Neural cell (in vitro differentiated cells): ENCODE measurements around the gene BTBD9. TPM values are rescaled to one million over a fixed set of nuclear protein-coding genes. Genes with fewer than 3 reads are reported as not detected.

ENCODE experiments used
- H2AFZ ChIP-seq: fragments of 200-600, 300-800 bp; sonication (generic), shearing (Covaris generic); 2 replicates; pipeline ENCODE4 v1.6.0; 2014; ENCODE audit warnings: low read depth, mild to moderate bottlenecking, antibody characterized with exemption, low read length, moderate library complexity
- H3F3A ChIP-seq: fragments of 200-600 bp; shearing (Covaris generic); 2 replicates; pipeline ENCODE4 v1.6.1; 2016; ENCODE audit warnings: mild to moderate bottlenecking, moderate library complexity, mixed read lengths, antibody characterized with exemption, low read length; ENCODE audit not compliant: insufficient read depth, poor library complexity, severe bottlenecking
- H3K27ac ChIP-seq: fragments of 200-600, 300-800 bp; sonication (generic), shearing (Covaris generic); 2 replicates; pipeline ENCODE4 v1.5.1; 2014; ENCODE audit warnings: mild to moderate bottlenecking, low read length, moderate library complexity
- H3K27me3 ChIP-seq: fragments of 300-800, 200-600 bp; sonication (generic), shearing (Covaris generic); 2 replicates; pipeline ENCODE4 v1.6.0; 2014; ENCODE audit warnings: mild to moderate bottlenecking, low read depth, low read length, moderate library complexity; ENCODE audit not compliant: insufficient read depth
- H3K36me3 ChIP-seq: fragments of 300-800, 200-600 bp; sonication (generic), shearing (Covaris generic); 2 replicates; pipeline ENCODE4 v1.5.1; 2014; ENCODE audit warnings: mild to moderate bottlenecking, antibody characterized with exemption, low read length, moderate library complexity; ENCODE audit not compliant: insufficient read depth
- H3K4me2 ChIP-seq: fragments of 300-800, 200-600 bp; sonication (generic), shearing (Covaris generic); 2 replicates; pipeline ENCODE4 v1.6.0; 2014; ENCODE audit warnings: mild to moderate bottlenecking, low read length
- H3K4me3 ChIP-seq: fragments of 300-800, 200-600 bp; sonication (generic), shearing (Covaris generic); 2 replicates; pipeline ENCODE4 v1.5.1; 2014; ENCODE audit warnings: mild to moderate bottlenecking, low read length, moderate library complexity
- H3K79me2 ChIP-seq: fragments of 200-600 bp; shearing (Covaris generic); replicated peaks from 2 replicates; pipeline ENCODE4 v1.6.0; 2014; ENCODE audit warnings: mild to moderate bottlenecking, low read length, moderate library complexity; ENCODE audit not compliant: insufficient read depth
- H3K9ac ChIP-seq: fragments of 300-800, 200-600 bp; sonication (generic), shearing (Covaris generic); 2 replicates; pipeline ENCODE4 v1.6.1; 2016; ENCODE audit warnings: mild to moderate bottlenecking, low read length, mixed read lengths
- H3K9me2 ChIP-seq: fragments of 200-600 bp; shearing (Covaris generic); 2 replicates; pipeline ENCODE4 v1.6.1; 2016; ENCODE audit warnings: mild to moderate bottlenecking, low read length, mixed read lengths; ENCODE audit not compliant: insufficient read depth
- H3K9me3 ChIP-seq: fragments of 200-600, 300-800 bp; sonication (generic), shearing (Covaris generic); 2 replicates; pipeline ENCODE4 v1.6.1; 2016; ENCODE audit warnings: mild to moderate bottlenecking, mixed run types, low read length, moderate library complexity, mixed read lengths
- H4K20me1 ChIP-seq: fragments of 200-600 bp; shearing (Covaris generic); 2 replicates; pipeline ENCODE4 v1.6.1; 2016; ENCODE audit warnings: mild to moderate bottlenecking, mixed run types; ENCODE audit not compliant: insufficient read depth
- CTCF ChIP-seq: fragments of 450-650 bp; IDR thresholded peaks from 2 replicates; pipeline ENCODE4 v1.5.1; 2014; ENCODE audit warnings: antibody characterized with exemption, mild to moderate bottlenecking, moderate library complexity; ENCODE audit not compliant: poor library complexity, severe bottlenecking
- EP300 ChIP-seq: fragments of 450-650 bp; conservative IDR thresholded peaks from 2 replicates; pipeline ENCODE4 v1.6.1; 2014; ENCODE audit warnings: antibody characterized with exemption, mild to moderate bottlenecking, moderate library complexity; ENCODE audit not compliant: poor library complexity, severe bottlenecking
- EZH2 ChIP-seq: fragments of 200-600, 300-800 bp; shearing (Covaris generic), sonication (generic); IDR thresholded peaks from 2 replicates; pipeline ENCODE4 v1.6.1; 2014; ENCODE audit warnings: antibody characterized with exemption, low read length, borderline replicate concordance, mild to moderate bottlenecking; ENCODE audit not compliant: insufficient read depth, poor library complexity, severe bottlenecking
- MXI1 ChIP-seq: fragments of 450-650 bp; conservative IDR thresholded peaks from 2 replicates; pipeline ENCODE4 v1.6.1; 2014; ENCODE audit warnings: antibody characterized with exemption, mild to moderate bottlenecking; ENCODE audit not compliant: poor library complexity, severe bottlenecking
- POLR2AphosphoS5 ChIP-seq: IDR thresholded peaks from 2 replicates; pipeline ENCODE4 v1.6.1; 2012
- RAD21 ChIP-seq: fragments of 450-650 bp; conservative IDR thresholded peaks from 2 replicates; pipeline ENCODE4 v1.6.1; 2014; ENCODE audit warnings: antibody characterized with exemption, mild to moderate bottlenecking, moderate library complexity
- REST ChIP-seq: IDR thresholded peaks from 2 replicates; pipeline ENCODE4 v1.6.1; 2012; ENCODE audit warnings: borderline replicate concordance
- SMC3 ChIP-seq: fragments of 450-650 bp; conservative IDR thresholded peaks from 2 replicates; pipeline ENCODE4 v1.6.1; 2014; ENCODE audit warnings: antibody characterized with exemption, mild to moderate bottlenecking, moderate library complexity; ENCODE audit not compliant: poor library complexity
- TAF1 ChIP-seq: IDR thresholded peaks from 2 replicates; pipeline ENCODE4 v1.6.1; 2012; ENCODE audit warnings: low read depth
- polyA plus RNA-seq: library from polyadenylated mRNA; depleted of rRNA; stranded (reverse); fragments of >200 nt; gene quantifications from 2 replicates; pipeline ENCODE4 v1.2.3, GENCODE V29; 2014

The BTBD9 gene
- polyA plus RNA-seq, 1 donor from 2014 or later, result 6.2 TPM

GRCh38 chr6:38612143-38612965 is 27.4 kb downstream of the BTBD9 start:
- Histone ChIP-seq H3K4me2 (no peak overlapping the region), H3K9ac (no peak overlapping the region), H3K79me2 (no peaks in the 10 kb centered on the region), H3K9me3 (no peaks in the 10 kb centered on the region), H3K27me3 (no peaks in the 10 kb centered on the region), H4K20me1 (no peaks in the 10 kb centered on the region), H3K27ac (no peak overlapping the region), H2AFZ (no peak overlapping the region), H3K4me3 (no peak overlapping the region), H3F3A (no peaks in the 10 kb centered on the region), H3K9me2 (no peaks in the 10 kb centered on the region), H3K36me3 (no peaks in the 10 kb centered on the region)
- TF ChIP-seq SMC3 (no peak), TAF1 (no peak), POLR2AphosphoS5 (no peak), CTCF (no peak), EZH2 (no peak), EP300 (no peak), RAD21 (no peak), REST (no peak), MXI1 (no peak)

- no peaks in the 10 kb centered on the region for H3K79me2 ChIP-seq
Observed at GRCh38 chr6:38610050-38610625, 29.6 kb downstream of the BTBD9 start.

More at GRCh38 chr6:38610050-38610625, 29.6 kb downstream of the BTBD9 start:
- no peaks in the 10 kb centered on the region for H3K9me3 ChIP-seq
- TF ChIP-seq EZH2 (no peak), RAD21 (no peak), REST (no peak), POLR2AphosphoS5 (no peak), MXI1 (no peak), CTCF (no peak), TAF1 (no peak), EP300 (no peak), SMC3 (no peak)
- no peak overlapping the region for H3K4me3 ChIP-seq
- no peak overlapping the region for H3K27ac ChIP-seq
- H2AFZ ChIP-seq, result no peak overlapping the region
- no peaks in the 10 kb centered on the region for H3K36me3 ChIP-seq
- no peaks in the 10 kb centered on the region for H3K27me3 ChIP-seq
- H3K4me2 ChIP-seq, result no peak overlapping the region
- no peak overlapping the region for H3K9ac ChIP-seq
- H3F3A ChIP-seq, result no peaks in the 10 kb centered on the region
- H3K9me2 ChIP-seq, result no peaks in the 10 kb centered on the region
- H4K20me1 ChIP-seq, result no peaks in the 10 kb centered on the region
